NCI-H1092 treated with DMSO at 0.1 percent for 48 hours (cell line): ENCODE measurements around the gene RDH12.
"Not testable (repeated sequence)": the region's sequence is repeated elsewhere in the genome, so short reads cannot be mapped to it uniquely, and the experiment has no call there.

Experiments used
- DNase-seq: peaks from one replicate; lab custom pipeline; 2025; lab: John Stamatoyannopoulos, UW

The RDH12 gene

DNA sequence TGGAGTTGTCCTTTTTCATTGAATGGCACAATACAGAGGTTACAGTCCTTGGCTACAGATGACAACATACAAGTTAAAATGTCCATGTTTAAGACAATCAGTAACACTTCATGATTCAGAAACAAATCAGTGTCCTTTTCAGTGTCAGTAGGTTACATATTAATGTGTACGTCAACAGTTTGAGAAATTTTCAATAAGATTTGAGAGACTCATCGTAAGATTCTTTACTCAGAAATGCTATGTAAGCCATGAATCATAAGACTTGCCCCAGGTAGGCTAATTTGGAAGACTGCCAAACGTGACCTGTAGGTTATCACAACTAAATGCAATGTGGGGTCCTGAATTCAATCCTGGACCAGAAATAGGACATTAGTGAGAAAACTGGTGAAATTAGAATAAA lies 3.5 kb downstream of the RDH12 start:
- no peak for DNase-seq

GRCh38 chr14:67709346-67709745 lies 7.7 kb downstream of the RDH12 start:
- DNase-seq = not testable (repeated sequence)

GRCh38 chr14:67709796-67710195 lies 8.1 kb downstream of the RDH12 start:
- DNase-seq = not testable (repeated sequence)

DNA sequence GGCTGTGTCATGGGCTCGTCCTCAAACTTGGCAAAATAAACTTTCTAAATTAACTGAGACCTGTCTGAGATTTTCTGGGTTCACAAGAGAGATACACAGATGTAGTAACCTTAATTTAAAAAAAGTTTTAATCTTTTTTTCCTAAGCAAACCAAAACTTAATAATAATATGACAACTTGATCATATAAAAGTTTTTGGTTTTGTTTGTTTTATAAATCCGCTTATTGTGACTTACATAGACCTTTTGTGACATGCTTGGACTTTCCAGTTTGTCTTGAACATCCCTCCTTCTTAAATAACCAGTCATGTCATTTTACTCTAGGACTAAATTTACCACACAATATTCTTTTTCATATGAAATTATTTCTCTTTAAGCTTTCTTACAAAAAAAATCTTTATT lies 8.5 kb downstream of the RDH12 start:
- no peak for DNase-seq

GRCh38 chr14:67717048-67717447 lies 15.4 kb downstream of the RDH12 start:
- no peak for DNase-seq

- no peak for DNase-seq
Measured at GRCh38 chr14:67718265-67718664, 16.6 kb downstream of the RDH12 start.

DNA sequence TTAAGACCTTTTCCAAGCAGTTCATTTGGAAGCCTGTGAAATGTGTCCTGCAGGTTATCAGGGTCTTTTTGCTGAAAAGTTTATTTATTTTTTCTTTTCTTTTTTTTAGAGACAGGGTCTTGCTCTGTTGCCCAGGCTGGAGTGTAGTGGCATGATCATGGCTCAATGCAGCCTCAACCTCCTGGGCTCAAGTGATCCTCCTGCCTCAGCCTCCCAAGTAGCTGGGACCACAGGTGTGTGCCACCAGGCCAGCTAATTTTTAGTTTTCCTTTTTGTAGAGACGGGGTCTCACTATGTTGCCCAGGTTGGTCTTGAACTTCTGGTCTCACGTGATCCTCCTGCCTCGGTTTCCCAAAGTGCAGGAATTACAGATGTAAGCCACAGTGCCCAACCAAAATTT lies 17.7 kb downstream of the RDH12 start:
- DNase-seq = not testable (repeated sequence)

DNA sequence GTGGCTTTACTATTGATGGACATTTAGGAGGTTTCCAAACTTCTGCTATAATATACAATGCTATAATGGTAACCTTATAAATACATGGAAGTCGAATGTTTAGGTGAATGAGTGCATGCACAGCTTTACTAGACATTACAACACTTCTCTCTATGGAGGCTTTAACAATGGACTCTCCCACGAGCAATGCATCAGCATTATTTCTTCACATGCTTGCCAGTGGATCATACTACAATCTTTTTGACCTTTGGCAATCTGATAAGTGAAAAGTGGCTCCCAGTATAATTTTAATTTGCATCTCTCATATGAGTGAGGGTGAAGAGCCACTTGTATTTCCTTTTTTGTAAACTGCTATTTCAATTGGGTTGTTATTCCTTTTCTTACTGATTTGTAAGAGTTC lies 18.2 kb downstream of the RDH12 start:
- DNase-seq = no peak

DNA sequence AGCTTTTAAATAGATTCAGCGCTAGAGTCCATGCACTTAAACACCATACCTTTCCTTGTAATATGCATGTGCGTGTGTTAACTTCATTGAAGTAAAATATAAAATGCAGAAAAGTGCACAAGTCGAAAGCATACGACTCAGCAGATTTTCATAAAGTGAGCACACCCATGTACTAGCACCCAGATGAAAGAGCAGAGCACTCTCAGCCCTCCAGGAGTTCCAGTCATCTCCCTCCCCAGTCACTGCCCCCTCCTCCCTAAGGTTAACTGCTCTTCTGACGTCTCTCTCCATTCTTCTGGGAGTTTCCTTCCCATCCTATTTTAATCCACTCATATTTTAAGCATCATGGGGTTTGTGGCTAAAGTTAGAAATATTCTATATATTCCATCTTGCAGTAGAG lies 20.2 kb downstream of the RDH12 start:
- no peak for DNase-seq

DNA sequence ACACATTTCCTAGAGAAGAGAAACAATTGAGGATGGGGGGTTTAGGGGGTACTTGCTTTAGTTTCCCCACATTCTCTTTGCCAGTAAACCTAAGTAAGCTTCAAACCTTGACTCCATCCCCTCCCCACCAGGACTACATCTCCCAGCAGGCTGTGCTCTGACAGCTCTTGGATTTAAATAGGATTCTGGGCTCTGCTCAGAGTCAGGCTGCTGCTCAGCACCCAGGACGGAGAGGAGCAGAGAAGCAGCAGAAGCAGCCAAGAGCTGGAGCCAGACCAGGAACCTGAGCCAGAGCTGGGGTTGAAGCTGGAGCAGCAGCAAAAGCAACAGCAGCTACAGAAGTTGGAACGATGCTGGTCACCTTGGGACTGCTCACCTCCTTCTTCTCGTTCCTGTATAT lies 20.6 kb downstream of the RDH12 start:
- DNase-seq = peak; percentile 37

GRCh38 chr14:67725171-67725570 lies 23.5 kb downstream of the RDH12 start:
- DNase-seq = no peak

GRCh38 chr14:67727361-67727760 lies 25.7 kb downstream of the RDH12 start:
- DNase-seq = no peak

- no peak for DNase-seq
Measured at GRCh38 chr14:67728258-67728657, 26.6 kb downstream of the RDH12 start.

DNA sequence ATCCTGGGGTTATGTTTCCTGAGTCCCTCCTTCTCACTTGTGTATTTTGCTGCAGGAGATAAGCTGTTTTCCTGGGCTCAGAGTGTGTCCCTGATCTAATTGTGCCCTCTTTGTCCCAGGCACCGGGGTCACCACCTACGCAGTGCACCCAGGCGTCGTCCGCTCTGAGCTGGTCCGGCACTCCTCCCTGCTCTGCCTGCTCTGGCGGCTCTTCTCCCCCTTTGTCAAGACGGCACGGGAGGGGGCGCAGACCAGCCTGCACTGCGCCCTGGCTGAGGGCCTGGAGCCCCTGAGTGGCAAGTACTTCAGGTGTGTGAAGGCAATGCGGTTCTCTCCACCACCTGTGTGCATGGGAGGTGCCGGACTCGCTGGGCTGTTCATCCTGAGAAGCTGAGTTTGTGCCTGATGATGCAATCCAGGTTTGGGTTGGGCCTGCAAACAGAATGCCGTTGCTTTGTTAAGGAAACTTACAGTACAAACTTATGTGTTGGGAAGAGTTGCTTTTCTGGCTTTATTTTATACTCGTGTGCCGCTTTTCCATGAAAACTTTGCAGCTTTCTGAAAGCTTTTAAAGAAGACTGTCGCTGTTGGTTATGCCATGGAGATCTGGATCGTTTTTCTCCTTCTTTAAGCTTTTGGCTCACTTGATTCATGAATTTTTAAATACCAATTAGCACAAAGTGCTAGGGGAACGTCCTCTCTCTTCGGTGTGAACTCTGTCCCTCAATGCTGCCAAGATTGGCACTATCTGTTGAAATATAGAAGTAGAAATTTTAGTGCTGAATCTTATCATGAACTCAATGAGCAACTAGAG lies 27.6 kb downstream of the RDH12 start:
- DNase-seq = no peak

DNA sequence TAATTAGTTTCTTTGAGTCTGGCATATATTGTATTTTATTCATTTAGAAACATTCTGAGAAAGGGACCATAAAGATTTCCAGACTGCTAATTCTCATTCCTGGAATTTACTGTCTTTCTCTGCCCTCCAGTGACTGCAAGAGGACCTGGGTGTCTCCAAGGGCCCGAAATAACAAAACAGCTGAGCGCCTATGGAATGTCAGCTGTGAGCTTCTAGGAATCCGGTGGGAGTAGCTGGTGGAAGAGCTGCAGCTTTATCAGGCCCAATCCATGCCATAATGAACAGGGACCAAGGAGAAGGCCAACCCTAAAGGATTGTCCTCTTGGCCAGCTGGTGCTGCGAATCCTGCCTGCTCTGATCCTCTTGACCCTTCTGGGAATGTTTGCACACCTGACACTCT lies 31.9 kb downstream of the RDH12 start:
- DNase-seq = no peak

- DNase-seq = no peak
Measured at GRCh38 chr14:67734675-67735074, 33.0 kb downstream of the RDH12 start.

GRCh38 chr14:67735336-67736147 lies 33.9 kb downstream of the RDH12 start:
- DNase-seq = no peak

GRCh38 chr14:67736771-67737170 lies 35.1 kb downstream of the RDH12 start:
- DNase-seq = no peak

- no peak for DNase-seq
Measured at GRCh38 chr14:67738740-67739504, 37.2 kb downstream of the RDH12 start.

- DNase-seq = no peak
Measured at GRCh38 chr14:67744046-67744445, 42.4 kb downstream of the RDH12 start.

DNA sequence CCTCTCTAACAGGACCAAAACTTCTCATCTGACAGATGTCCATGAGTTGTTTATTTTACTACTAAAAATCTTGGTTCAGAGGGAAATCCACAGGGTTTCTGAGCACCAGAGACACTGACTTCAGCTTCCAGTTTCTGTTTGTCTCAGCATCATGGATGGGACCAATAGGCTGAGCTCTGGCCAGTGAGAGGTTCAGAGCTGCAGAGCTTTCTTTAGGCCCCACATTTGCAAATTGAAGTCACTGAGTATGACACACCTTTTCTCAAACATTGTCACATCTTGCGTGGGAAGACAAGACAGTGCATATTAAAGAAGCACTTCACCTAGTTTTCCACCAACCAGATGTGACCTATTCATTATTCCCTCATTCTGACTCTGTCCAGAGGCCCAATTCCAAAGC lies 45.2 kb downstream of the RDH12 start:
- no peak for DNase-seq

DNA sequence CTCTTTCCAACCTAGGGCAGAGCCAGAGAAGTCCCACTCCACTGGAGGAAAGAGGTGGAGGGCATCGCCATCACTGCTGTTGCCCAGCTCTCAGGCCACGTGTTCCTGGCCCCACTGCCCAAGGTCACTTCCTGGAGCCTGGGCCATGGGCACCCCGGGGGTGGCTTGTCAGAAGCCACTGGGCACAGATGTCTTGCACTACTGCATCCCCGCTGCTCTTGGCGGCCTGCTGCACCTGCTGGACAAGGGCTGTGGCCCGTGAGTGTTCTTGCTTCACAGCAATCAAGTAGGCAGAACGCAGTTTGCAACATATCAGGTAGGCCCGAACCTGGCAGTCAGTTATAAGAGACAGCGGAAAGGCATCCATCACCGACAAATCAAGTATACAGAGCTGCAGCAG lies 46.6 kb downstream of the RDH12 start:
- no peak for DNase-seq
